ENCODE data around the gene MYB.

MYB gene

GRCh38 chr6:135191508-135192255 lies 10.6 kb downstream of the MYB start:
- no peak for DNase-seq

DNA sequence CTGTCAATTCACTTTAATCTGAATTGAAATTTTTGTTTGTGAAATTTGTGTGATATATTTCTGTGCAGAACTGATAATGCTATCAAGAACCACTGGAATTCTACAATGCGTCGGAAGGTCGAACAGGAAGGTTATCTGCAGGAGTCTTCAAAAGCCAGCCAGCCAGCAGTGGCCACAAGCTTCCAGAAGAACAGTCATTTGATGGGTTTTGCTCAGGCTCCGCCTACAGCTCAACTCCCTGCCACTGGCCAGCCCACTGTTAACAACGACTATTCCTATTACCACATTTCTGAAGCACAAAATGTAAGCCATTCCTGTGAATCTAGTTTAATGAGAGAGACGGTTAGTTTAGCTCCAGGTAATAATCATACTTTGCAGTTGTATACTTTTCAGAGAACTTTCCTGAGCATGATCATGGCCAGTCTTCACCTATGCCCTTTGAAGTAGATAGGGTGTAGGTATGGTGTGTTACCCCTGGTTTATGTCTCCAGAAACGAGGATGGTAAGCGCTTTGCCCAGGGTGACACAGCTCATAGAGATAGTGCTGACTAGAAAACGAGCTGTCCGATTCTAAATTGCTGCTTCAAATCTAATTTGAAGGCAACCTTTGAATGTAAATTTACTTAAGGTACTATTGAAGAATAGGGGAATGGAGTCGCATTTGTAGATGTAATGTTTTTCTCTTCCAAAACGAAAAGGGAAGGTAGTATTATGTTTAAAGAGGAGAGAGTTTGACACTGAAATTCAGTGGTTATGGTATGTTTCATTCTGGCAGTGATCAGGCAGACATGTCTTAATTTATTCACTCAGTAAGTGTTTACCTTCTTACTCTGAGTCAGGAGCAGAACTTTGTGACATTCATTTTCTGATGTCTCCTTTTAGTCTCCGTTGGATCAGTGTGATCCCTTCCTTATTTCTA lies 11.4 kb downstream of the MYB start:
- DNase-seq = no peak

- no peak for DNase-seq
Observed at GRCh38 chr6:135193221-135193620, 12.1 kb downstream of the MYB start.

- DNase-seq = no peak
Observed at GRCh38 chr6:135195041-135195440, 13.9 kb downstream of the MYB start.

GRCh38 chr6:135195522-135195921 lies 14.4 kb downstream of the MYB start:
- no peak for DNase-seq

- no peak for DNase-seq
Observed at GRCh38 chr6:135196739-135197510, 15.8 kb downstream of the MYB start.

- DNase-seq = no peak
Observed at GRCh38 chr6:135202836-135203235, 21.7 kb downstream of the MYB start.

- no peak for DNase-seq
Observed at GRCh38 chr6:135204951-135205350, 23.8 kb downstream of the MYB start.

- DNase-seq = no peak
Observed at GRCh38 chr6:135209803-135210202, 28.7 kb downstream of the MYB start.

GRCh38 chr6:135210632-135211305 lies 29.7 kb downstream of the MYB start:
- no peak for DNase-seq

DNA sequence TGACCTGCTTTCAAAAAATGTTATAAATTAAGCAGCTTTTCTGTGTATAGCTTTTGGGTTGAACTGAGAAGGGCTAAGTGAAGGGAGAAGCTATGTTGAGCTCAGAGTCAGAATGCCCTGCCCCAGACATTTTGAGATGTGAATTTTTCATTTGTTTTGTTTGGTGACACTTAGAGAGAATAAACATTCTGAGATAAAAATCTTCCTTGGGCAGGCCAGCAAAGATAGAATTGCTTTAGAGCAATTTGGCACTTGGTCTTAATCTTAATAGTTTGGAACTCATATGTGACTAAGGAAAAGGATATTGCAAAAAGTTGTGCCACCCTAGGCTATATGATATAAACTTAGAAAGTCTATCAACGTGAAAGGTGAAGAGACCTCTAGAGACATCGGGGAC lies 30.2 kb downstream of the MYB start:
- DNase-seq = no peak

GRCh38 chr6:135212020-135212806 lies 31.1 kb downstream of the MYB start:
- no peak for DNase-seq

GRCh38 chr6:135212935-135213334 lies 31.8 kb downstream of the MYB start:
- DNase-seq = no peak

- DNase-seq = no peak
Observed at GRCh38 chr6:135213616-135214015, 32.5 kb downstream of the MYB start.

- DNase-seq = no peak
Observed at GRCh38 chr6:135215160-135215559, 34.1 kb downstream of the MYB start.

GRCh38 chr6:135215563-135215962 lies 34.5 kb downstream of the MYB start:
- no peak for DNase-seq

- no peak for DNase-seq
Observed at GRCh38 chr6:135217663-135218062, 36.6 kb downstream of the MYB start.

- DNase-seq = no peak
Observed at GRCh38 chr6:135219346-135219745, 38.2 kb downstream of the MYB start.

GRCh38 chr6:135221042-135221441 lies 39.9 kb downstream of the MYB start:
- DNase-seq = no peak

GRCh38 chr6:135221505-135221904 lies 40.4 kb downstream of the MYB start:
- DNase-seq = no peak

DNA sequence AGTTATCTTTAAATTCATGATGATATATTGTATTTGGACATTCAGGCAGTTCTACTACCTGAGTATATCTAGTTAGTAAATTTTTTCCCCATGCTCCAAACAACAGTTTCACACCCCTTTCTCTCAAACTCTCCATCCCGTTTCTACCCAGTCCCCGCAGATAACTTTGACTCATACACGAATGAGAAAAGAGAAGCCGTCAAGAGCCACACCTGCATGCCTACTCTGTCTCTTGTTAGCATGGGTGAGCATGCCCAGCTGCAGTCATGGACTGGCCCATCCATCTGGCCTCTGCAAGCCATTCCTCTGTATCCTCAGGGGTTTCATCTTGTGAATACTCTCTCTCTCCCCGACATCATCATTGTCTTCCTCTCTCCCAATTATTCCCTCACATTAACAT lies 41.5 kb downstream of the MYB start:
- no peak for DNase-seq

All from activated T-cell treated with anti-CD3 and anti-CD28 coated beads, Interleukin-2, amount 50 U/mL, for 1 hour (primary cell).